Stimulated activated CD8-positive, alpha-beta memory T cell treated with anti-CD3 and anti-CD28 coated beads, Interleukin-12 subunit alpha, Interleukin-12 subunit beta, amount 100 ng/mL, for 4 hours (primary cell): ENCODE data around the gene TMC4.
A peak's percentile ranks its signal among the peaks of the same experiment; 100 is the strongest.

Experiments
- DNase-seq: peaks from one replicate; pipeline ENCODE4 v3.0.0-alpha.2; 2020; ENCODE audit warnings: low read depth

TMC4 gene

DNA sequence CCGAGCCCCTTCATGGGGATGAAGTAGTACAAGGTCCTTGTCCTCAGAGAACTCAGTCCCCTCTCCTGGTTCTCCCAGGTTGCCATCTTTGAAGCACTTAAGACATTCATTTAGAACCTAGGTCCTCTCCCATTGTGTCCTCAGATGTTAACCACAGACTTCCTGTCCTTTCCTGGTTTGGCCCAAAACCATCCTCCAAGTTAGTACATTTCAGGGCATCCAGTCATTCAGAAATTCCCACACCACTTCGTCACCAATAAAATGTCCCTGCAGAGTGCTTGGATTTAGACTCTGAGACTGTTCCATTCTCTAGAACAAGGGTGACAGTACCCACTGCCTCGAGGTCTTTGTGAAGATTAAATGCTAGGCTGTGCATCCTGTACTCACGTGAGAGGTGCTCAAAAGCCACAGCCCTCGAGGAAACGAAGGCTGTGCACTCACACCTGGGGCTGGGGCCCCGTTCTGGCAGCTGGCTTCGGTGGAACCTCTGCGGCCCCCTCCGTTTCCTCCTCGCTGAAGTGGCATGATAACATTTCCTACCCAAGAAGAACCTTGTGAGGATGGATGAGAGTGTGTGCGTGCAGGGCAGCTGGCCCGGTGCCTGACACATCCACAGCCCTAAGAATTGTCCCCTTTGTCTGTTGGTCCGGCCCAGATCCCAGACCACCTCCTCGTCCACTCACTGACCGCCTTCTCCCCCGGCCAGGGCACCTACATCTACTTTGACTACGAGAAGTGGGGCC is 18.2 kb downstream of the TMC4 start:
- no peak for DNase-seq

DNA sequence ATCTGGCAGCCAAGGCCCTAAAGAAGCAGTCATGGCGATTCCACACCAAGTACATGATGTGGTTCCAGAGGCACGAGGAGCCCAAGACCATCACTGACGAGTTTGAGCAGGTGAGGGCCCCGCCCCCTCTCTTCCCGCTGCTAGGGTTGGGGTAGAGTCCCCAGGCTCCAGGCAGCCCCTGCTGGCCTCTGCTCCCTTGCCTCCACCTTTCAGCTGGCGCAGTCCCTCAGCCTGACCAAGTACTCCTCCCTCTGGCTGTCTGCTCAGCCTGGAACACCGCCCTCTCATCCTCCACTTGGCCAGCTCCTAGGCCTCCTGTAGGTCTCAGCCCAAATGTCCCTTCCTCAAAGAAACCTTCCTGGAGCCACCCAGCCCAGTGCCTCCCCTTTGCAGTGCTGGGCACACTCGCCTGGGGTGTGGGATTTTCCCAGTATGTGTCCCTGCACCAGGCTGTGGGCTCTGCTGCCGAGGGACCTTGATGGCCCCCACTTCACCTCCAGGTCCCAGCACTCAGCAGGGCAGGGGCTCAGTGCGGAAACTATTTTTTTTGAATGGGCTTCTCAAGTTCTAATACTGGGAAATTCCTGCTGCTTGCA is 19.1 kb downstream of the TMC4 start:
- DNase-seq, result no peak

DNA sequence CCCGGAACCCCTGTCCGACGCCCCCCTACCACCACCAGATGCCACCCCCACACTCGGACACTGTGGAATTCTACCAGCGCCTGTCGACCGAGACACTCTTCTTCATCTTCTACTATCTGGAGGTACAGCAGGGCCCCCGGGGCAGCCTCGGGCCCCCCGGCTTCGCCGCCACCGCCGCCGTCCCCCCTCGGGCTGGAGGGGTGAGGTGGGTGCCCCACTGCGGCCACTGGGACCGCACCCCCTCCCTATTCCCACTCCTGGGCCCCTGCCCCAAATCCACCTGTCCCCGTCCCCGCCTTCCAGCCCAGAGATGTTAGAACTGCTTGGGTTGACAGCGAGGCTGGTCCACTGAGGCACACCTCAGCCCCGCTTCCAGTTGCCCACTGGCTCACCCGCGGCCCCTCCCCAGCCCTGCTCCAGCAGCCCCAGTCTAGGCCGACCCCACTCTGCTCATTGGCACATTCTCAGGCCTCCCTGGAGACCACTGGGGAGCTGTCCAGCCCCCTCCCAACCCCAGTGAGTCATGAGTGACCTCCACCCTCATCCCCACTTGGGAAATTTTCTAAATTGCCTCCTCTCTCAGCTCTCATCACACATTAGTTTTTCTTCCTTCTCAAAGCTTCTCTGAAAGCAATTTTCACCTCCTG is 20.0 kb downstream of the TMC4 start:
- DNase-seq, result no peak

DNA sequence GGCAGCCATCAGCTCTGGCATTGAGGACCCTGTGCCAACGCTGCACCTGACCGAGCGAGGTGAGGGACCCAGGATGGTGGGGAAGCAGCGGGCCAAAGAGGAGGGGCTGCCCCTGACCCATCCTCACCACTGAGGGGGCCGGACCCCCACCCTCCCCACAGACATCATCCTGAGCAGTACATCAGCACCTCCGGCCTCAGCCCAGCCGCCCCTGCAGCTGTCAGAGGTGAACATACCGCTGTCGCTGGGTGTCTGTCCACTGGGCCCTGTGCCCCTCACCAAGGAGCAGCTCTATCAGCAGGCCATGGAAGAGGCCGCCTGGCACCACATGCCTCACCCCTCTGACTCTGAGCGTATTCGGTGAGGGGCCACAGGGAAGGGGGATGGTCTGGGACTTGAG is 20.7 kb downstream of the TMC4 start:
- no peak for DNase-seq

DNA sequence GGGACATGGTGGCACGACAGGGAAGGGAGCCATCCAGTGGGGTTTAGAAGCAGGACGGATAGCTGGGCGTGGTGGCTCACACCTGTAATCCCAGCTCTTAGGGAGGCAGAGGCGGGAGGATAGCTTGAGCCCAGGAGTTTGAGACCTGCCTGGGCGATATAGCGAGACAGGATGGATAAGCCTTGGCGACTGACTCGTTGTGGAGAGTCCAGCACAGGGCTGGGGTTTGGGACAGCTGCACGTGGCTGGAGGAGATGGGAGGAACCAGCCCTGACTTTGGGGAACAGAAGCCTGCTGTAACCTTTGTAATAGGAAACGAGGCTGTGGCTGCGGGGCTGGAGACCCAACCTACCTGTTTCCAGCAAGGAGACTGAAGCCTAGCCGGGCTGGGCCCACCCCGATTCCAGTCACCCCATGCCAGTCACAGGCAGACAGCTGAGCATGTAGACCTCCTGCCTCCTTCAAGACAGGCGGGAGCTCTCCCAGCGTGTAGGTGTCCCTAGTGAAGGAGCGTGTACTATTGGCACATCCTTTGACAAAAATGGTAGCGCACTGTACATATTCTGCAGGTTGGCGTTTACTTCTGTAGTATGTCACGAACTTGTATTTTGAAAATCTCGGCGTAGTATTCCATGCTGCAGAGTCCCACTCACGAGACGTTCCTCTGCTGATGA is 21.5 kb downstream of the TMC4 start:
- DNase-seq, result no peak

DNA sequence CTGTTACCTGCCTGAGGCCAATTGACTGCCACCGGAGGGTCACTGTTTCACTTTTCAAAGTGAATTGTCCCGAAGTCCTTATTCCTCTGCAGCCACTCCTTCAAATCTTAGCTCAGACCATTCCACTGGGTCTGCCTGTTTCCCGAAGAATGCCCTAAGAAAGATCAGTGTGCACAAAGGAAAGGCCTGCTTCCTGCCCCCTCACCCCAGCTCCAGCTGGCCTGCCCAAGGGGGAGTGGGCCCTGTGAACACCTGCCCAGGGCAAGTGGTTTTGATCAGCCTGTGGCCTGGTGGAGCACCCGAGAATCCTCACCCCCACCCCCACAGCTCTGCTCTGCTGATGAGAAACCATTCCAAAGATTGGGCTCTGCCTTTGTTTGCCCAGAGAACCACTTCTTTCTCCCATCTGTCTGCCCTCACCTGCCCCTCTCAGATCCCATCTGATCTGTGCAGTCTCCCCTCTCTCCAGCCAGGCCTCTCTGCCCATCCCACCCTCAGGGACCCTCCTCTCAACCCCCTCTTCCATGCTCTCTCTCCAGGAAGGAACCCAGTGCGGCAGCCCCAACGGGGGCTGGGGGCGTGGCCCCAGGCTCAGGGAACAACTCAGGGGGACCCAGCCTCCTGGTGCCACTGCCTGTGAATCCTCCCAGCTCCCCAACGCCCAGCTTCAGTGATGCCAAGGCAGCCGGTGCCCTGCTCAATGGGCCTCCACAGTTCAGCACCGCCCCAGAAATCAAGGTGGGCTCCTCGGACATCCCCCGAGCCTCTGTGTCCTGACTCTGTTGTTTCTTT is 23.7 kb downstream of the TMC4 start:
- no peak for DNase-seq

DNA sequence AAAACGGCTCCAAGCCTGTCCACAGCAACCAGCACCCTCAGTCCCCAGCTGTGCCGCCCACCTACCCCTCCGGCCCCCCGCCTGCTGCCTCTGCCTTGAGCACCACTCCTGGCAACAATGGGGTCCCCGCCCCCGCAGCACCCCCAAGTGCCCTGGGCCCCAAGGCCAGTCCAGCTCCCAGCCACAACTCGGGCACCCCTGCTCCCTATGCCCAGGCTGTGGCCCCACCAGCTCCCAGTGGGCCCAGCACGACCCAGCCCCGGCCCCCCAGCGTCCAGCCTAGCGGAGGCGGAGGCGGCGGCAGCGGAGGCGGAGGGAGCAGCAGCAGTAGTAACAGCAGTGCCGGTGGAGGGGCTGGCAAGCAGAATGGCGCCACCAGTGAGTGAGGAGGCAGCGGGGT is 24.8 kb downstream of the TMC4 start:
- DNase-seq, result no peak

DNA sequence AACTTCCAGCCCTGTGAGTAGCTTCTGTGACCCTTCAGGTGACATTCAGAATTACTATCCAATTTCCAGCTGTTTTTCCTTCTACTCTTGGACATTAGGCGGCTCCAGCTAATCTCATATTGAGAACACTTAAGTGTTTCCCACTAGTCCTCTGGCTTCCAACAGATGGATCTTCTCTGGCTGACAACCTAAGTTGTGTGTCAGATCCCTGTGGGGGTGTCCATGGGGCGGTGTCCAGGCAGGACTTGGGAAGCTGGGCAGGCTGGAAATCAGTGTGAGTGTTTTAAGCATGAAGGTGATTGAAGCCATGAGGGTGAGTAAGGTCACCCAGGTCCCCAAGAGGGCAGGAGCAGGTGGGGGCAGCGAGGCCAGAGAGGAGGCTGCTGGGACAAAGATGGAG is 25.3 kb downstream of the TMC4 start:
- DNase-seq, result no peak

DNA sequence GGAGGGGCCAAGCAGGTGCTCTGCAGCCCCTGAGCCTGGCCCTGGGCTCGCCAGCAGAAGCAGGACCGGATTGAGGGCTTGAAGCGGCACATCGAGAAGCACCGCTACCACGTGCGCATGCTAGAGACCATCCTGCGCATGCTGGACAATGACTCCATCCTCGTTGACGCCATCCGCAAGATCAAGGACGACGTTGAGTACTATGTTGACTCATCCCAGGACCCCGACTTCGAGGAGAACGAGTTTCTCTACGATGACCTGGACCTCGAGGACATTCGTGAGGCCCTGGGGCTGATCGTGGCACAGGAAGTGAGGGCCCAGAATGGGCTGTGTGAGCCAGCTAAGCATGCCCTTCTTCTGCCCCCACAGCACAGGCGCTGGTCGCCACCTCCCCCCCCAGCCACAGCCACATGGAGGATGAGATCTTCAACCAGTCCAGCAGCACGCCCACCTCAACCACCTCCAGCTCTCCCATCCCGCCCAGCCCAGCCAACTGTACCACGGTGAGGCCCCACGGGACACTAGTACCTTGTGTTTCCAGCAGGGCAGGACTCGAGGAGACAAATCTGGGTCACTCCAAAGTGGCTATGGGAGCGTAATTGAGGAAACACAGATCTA is 27.3 kb downstream of the TMC4 start:
- DNase-seq, result no peak

DNA sequence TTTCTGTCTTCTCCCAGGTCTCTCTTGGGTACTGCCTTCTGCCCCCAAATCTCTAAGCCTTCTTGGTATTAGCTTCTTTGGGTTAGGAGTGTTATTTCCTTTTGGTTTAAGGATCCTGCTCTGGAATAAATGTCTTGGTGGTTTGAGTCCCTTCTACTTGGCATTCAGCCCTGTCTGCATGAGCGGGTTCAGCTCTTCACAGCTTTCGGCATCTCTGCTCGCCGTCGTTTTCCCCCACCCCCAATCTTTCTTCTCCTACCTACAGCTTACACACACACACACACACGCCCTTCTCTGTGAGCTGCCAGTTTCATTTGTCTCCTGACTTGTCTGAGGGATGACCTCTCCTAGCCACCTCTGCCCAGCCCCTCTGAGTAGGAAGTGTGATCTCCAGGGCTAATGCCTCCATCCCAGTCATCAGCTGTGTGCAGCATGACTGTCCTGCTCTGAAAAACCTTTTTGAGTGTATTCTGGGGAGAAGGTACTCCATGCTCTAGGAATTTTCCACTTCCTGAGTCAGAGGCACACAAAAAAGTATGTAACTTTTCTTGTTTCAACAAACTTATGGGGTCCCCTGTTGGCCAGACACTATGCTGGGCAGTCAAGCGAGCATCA is 30.7 kb downstream of the TMC4 start:
- DNase-seq, result no peak

DNA sequence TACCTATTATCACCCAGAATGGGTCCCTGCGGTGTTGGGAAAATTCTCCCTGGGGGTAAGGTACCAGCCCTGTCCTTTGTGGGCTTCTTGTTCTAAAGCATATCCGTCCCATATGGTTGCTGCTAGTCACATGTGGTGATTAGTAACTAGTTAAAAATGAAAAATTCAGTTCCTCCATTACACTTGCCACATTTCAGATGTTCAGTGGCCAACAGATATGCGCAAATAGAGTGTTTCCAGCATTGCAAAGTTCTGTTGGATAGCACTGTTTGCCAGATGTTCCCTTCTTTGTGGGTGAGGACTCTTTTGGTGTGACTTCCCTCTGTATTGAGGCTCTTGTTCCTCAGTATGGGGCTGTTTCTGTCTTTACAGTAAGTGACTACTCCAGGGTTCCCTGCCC is 31.6 kb downstream of the TMC4 start:
- DNase-seq, result no peak

DNA sequence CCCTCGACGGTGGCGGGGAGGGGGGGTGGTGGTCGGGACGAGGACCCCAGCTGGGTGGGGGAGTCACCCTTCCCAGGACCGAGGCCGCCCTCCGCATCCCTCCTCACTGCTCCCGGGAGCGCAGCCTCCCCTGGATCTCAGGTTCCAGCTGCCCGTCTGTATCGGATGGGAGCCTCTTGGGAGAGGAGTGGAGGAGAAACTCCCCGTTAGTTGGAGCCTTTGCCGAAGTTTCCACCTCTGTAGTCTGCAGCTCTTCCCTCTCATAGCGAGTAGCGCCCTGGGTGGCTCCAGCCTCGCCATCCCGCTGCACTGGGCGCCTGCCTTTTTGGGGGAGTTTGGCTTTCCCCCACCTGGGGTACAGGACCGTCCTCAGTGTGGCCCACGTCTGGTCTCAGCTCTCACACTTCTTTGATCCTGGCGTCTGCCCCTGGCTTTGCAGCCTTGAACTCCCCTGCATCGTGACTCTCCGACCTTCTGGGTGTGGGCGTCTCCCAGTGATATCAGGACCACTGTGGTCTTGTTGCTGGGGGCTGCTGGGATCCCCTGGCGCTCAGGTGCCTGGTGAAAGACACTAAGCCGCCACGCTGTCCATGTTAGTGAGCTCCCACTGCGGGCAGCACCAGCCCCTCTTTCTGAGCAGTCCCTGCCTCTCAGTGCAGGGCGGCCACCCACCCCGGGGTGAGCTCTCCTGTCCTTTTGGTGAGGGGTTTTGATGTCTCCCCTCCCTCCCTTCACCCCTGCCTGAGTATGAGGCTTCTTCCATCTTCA is 34.3 kb downstream of the TMC4 start:
- DNase-seq, result no peak

DNA sequence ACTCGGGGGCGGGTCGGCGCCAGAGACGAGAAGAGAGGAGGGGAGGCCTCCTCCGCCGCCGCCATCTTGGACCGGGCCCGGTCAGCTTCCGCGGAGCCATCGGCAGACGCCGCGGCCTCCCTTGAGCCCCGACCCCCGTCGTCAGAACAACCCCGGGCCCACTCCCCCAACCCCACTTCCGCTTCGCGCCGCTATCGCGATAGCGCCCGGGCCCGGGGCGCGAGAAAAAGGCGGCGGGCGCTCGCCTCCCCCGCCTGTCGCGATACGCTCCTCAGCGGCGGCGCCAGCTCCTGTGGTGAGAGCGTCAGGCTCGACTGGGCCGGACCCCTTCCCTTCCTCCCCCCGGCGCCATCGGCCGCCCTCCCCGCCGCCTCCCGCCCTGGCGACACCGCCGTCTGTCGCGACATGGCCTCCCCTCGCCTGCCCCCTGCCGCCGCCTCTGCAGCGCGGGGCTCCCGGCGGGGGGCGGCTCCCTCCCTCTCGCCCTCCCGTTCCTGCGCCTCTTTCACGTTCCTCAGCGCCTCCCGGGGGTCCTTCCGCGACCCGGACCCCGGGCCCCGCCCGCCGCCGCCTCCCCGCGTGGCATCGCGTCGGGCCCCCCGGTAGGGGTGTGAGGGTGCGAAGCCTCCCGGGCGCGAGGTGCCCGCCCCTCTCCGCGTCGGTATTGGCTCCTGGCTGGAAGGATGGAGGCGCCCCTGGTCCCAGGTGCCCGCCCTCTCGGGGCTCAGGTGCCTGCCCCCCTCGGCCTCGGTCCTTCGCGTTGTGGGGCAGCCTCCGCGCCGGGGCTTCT is 35.1 kb downstream of the TMC4 start, which contains the start of gene CNOT3:
Gene CNOT3, plus strand, starts transcription at position 64 of the 790 bp plus-strand sequence. CDS start 5,217 bp downstream, outside the sequence.
- no peak for DNase-seq

DNA sequence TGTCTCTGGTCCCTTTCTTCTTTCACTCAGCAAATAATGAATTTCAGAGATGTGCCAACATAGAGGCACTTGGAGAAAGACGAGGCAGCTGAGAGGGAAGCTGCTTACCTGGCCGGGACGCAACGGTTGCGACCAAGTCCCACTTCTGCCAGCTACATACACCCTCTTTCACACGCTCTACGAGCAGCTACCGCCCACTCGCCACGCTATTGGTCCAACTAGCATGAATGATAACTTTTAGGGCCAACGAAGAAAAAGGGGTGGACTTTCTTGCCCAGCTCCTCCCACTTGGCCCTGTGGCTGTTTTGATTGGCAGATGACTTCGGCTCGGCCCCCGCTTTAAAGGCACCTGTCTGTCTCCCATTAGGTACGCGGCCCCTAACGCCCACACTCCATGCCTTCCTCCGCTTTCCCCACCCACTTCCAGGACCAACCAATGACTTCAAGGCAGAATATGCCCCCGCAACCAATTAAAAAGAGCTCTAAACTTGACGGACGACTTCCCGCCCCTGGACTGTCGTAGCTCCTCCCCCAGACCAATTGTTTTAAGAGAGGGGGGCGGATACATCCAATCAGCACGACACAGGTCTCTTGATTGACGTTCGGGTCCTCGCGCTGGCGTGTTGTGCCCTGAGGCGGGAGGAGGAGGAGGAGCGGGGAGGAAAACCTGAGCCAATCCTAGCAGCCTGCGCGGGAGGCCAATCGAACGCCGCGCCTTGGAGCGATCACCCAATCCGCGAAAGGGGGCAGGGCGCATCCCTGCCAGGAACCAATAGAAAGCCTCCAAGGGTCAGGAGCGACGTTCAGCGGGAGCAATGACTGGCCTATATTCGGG is 35.9 kb downstream of the TMC4 start:
- DNase-seq, result peak; percentile 97

DNA sequence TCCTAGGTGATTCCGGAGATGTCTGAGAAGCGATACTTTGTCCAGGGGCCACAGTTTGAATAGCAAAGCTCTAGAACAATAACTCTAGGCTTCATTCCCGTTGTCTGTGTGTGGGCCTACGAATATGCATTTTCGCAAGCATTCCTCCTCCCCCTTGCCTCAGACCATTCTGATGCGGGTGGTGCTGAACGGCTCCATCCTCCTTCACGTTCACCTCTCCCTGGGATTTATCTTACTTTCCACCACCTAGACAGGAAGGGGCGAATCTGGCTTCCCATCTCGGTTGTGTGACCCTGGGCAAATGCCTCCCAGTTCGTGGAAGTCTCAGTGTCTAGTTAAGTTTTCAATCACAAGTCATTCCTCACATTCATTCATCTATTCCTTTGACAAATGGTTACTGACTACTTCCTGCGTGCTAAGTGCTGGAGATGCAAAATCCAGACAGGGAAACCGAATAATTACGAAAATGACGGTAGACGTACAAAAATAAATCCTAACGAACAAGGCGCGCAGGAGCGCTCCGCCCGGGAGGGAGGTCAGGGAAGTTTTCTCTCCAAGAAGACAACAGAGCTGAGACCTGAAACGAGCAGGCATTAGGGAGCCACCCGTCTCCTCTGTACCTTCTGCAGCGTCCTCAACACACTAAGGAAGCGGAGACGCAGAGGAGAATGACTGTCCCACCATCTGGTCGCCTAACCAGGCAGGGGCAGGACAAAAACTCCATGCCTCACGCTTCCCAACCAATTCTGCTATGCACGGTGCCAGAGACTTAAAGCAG is 36.7 kb downstream of the TMC4 start:
- no peak for DNase-seq

DNA sequence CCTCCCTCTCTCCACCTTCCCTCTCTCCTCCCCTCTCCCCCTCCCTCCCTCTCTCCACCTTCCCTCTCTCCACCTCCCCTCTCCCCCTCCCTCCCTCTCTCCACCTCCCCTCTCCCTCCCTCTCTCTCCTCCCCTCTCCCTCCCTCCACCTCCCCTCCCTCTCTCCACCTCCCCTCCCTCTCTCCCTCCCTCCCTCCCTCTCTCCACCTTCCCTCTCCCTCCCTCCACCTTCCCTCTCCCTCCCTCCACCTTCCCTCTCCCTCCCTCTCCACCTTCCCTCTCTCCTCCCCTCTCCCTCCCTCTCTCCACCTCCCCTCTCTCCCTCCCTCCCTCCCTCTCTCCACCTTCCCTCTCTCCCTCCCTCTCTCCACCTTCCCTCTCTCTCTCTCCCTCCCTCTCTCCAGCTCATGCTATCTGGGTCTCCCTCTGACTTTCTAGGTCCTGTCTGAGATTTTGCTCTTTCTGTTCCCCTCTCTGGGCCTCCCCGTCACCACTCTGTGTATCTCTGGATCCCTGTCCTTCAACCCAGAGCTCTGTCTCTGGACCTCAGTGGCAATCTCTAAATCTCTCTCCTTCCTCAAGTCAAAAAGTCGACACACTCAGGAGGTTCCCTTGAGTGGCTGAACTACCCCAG is 38.9 kb downstream of the TMC4 start:
- DNase-seq, result no peak

DNA sequence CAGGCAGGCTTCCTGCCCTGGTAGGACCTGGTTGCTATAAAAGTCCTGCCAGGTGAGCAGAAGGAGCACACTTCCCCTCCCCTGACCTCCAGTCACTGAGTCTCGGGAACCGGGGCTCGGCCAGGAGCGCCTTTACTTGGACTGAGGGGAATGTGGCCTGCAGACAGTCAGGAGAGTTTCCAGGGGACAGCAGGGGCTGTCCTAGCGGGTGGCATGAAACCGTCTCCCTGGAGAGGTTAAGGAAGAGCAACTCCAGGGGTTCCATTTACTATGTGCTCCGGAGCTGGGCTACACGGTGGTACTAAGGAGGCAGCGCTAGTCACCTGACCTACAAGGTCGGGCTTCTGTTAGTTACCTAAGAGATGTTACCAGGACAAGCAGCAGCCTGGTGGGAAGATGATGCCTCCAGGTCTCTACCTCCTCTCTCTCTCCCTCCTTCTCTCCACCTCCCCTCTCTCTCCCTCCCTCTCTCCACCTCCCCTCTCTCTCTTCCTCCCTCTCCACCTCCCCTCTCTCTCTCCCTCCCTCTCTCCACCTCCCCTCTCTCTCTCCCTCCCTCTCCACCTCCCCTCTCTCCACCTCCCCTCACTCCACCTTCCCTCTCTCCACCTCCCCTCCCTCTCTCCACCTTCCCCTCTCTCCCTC is 39.5 kb downstream of the TMC4 start:
- DNase-seq, result no peak
